GM19239 (cell line): Measurements from ENCODE around the gene AGBL5.

Experiments used
- DNase-seq: peaks from one replicate; pipeline ENCODE4 v3.0.0; 2011; ENCODE audit warnings: low spot score; ENCODE audit not compliant: insufficient read length
- FAIRE-seq: peaks from 2 replicates; lab custom pipeline; 2011; peaks lifted over from hg19 to GRCh38; lab: Jason Lieb, UNC

AGBL5 gene

GRCh38 chr2:27086724-27087593, 35.5 kb downstream of the AGBL5 start, which contains the start of gene KHK:
Gene KHK, plus strand, starts transcription at chr2:27086772. Its CDS starts 488 bp downstream, at chr2:27087260.
- FAIRE-seq (peak; percentile 88), DNase-seq (no peak)

GRCh38 chr2:27087823-27088410, 36.4 kb downstream of the AGBL5 start:
- no peak for FAIRE-seq
- no peak for DNase-seq

GRCh38 chr2:27088634-27089033, 37.2 kb downstream of the AGBL5 start:
- FAIRE-seq (no peak), DNase-seq (no peak)

- DNase-seq: no peak
- FAIRE-seq: no peak
These were observed 37.9 kb downstream of the AGBL5 start for GRCh38 chr2:27089111-27089954.

GRCh38 chr2:27091746-27092695, 40.6 kb downstream of the AGBL5 start:
- DNase-seq (no peak), FAIRE-seq (no peak)

GRCh38 chr2:27092696-27093429, 41.4 kb downstream of the AGBL5 start:
- no peak for FAIRE-seq
- DNase-seq: no peak

GRCh38 chr2:27093430-27094352, 42.2 kb downstream of the AGBL5 start:
- DNase-seq: no peak
- FAIRE-seq: no peak

GRCh38 chr2:27094353-27094984, 43.0 kb downstream of the AGBL5 start:
- DNase-seq (no peak), FAIRE-seq (no peak)

- no peak for DNase-seq
- FAIRE-seq: no peak
These were observed 43.9 kb downstream of the AGBL5 start for GRCh38 chr2:27095427-27095744.

- FAIRE-seq: peak; percentile 80
- peak; percentile 86 for DNase-seq
These were observed 44.5 kb downstream of the AGBL5 start for GRCh38 chr2:27095745-27096651.

GRCh38 chr2:27096748-27097297, 45.4 kb downstream of the AGBL5 start:
- no peak for FAIRE-seq
- no peak for DNase-seq

GRCh38 chr2:27097341-27097740, 45.9 kb downstream of the AGBL5 start:
- FAIRE-seq: no peak

GRCh38 chr2:27099334-27099955, 48.0 kb downstream of the AGBL5 start:
- FAIRE-seq (no peak), DNase-seq (no peak)

More at GRCh38 chr2:27097341-27097740, 45.9 kb downstream of the AGBL5 start:
- no peak for DNase-seq

- DNase-seq: no peak
- no peak for FAIRE-seq
These were observed 48.6 kb downstream of the AGBL5 start for GRCh38 chr2:27100036-27100435.

GRCh38 chr2:27102329-27102728, 50.9 kb downstream of the AGBL5 start:
- no peak for DNase-seq
- no peak for FAIRE-seq

- DNase-seq (no peak), FAIRE-seq (no peak)
These were observed 54.5 kb downstream of the AGBL5 start for GRCh38 chr2:27105981-27106380.
